Stimulated activated CD4-positive, alpha-beta T cell treated with anti-CD3 and anti-CD28 coated beads, TNF-alpha, amount 100 ng/mL, for 4 hours (primary cell): Measurements from ENCODE around the gene MFAP4.

Experiments used
- DNase-seq, 3 experiments: peaks; one replicate each; pipeline ENCODE4 v3.0.0-alpha.2; 2020; ENCODE audit warnings: low read depth in 3 of 3

MFAP4 gene

GRCh38 chr17:19333736-19334290 is 53.2 kb downstream of the MFAP4 start:
- DNase-seq = no peak
